K562 (cell line): ENCODE results near the gene CTSW. TPM values are rescaled to one million over a fixed set of nuclear protein-coding genes. Genes with fewer than 3 reads are reported as not detected.
A peak's percentile ranks its signal among the peaks of the same experiment; 100 is the strongest.

Source experiments
- C11orf30 ChIP-seq: fragments of 450-650 bp; IDR thresholded peaks from 2 replicates; pipeline ENCODE4 v1.6.1; 2016; ENCODE audit warnings: low read depth, mild to moderate bottlenecking
- ETV1 ChIP-seq: fragments of 450-650 bp; conservative IDR thresholded peaks from 2 replicates; pipeline ENCODE4 v1.6.1; 2016; ENCODE audit warnings: missing genetic modification characterization, control low read depth, low read depth, missing compliant biosample characterization
- FOXK1 ChIP-seq: sonication (generic); formaldehyde crosslinking; IDR thresholded peaks from 2 replicates; pipeline ENCODE4 v1.8.0; 2022; ENCODE audit warnings: missing genetic modification reagents, mild to moderate bottlenecking, borderline replicate concordance
- FOXP1 ChIP-seq: sonication (generic); formaldehyde crosslinking; IDR thresholded peaks from 2 replicates; pipeline ENCODE4 v1.8.0; 2022; ENCODE audit warnings: mild to moderate bottlenecking, missing genetic modification reagents
- HINFP ChIP-seq: fragments of 450-650 bp; conservative IDR thresholded peaks from 2 replicates; pipeline ENCODE4 v1.6.1; 2016; ENCODE audit warnings: missing genetic modification characterization, low read depth, mild to moderate bottlenecking, control low read depth, missing compliant biosample characterization
- HMGXB4 ChIP-seq: sonication (generic); formaldehyde crosslinking; IDR thresholded peaks from 2 replicates; pipeline ENCODE4 v1.8.1; 2023; ENCODE audit warnings: mild to moderate bottlenecking, missing genetic modification reagents
- IFI16 ChIP-seq: fragments of 250-450 bp; sonication (Bioruptor Pico); IDR thresholded peaks from 2 replicates; pipeline ENCODE4 v2.1.2; 2022; ENCODE audit warnings: mild to moderate bottlenecking, inconsistent platforms
- MXD1 ChIP-seq: fragments of 250-450 bp; sonication (Bioruptor Pico); IDR thresholded peaks from 2 replicates; pipeline ENCODE4 v1.8.0; 2021; ENCODE audit warnings: borderline replicate concordance, mild to moderate bottlenecking, moderate library complexity; ENCODE audit not compliant: poor library complexity, severe bottlenecking
- SPI1 ChIP-seq: IDR thresholded peaks from 2 replicates; pipeline ENCODE4 v1.6.1; 2011; ENCODE audit warnings: low read depth, low read length, control low read depth, borderline replicate concordance
- ZBTB40 ChIP-seq, 2 experiments: fragments of 450-650 bp in 1 of 2; sonication (generic) in 1 of 2; formaldehyde crosslinking in 1 of 2; IDR thresholded peaks; 2 replicates each; pipeline versions ENCODE4 v1.7.1 to v1.9.0; 2016 to 2022; ENCODE audit warnings: inconsistent platforms in 1 of 2, mild to moderate bottlenecking in 1 of 2, missing genetic modification reagents in 1 of 2
- ZEB2 ChIP-seq: fragments of 450-650 bp; IDR thresholded peaks from 2 replicates; pipeline ENCODE4 v1.6.1; 2016
- ZNF436 ChIP-seq: fragments of 250-450, 450-650 bp; sonication (Bioruptor Pico); formaldehyde crosslinking; IDR thresholded peaks from 2 replicates; pipeline ENCODE4 v1.7.0; 2020; ENCODE audit warnings: mild to moderate bottlenecking
- ZNF699 ChIP-seq: fragments of 250-450 bp; sonication (Bioruptor Pico); IDR thresholded peaks from 2 replicates; pipeline ENCODE4 v1.8.0; 2021; ENCODE audit warnings: mild to moderate bottlenecking, moderate library complexity; ENCODE audit not compliant: insufficient replicate concordance
- polyA plus RNA-seq, 8 experiments: library from polyadenylated mRNA; depleted of rRNA in 4 of 8; stranded (reverse) in 5 of 8; unstranded in 3 of 8; fragments of >200 nt; fragmentation: Nextera tagmentation in 2 of 8; fragmentation: Illumina TruSeq in 1 of 8; extraction: Ambion mirVana in 2 of 8; extraction: Trizol in 1 of 8; gene quantifications; 2 replicates each; pipeline versions ENCODE4 v1.2.1 to v1.2.3, GENCODE V29; 2011 to 2014; ENCODE audit warnings: inconsistent platforms in 1 of 8, missing spikeins in 1 of 8
- total RNA-seq, 7 experiments: library from RNA; depleted of rRNA in 6 of 7; stranded (reverse); fragments of >200 nt in 6 of 7; fragmentation: Illumina TruSeq in 2 of 7; extraction: Trizol in 2 of 7; gene quantifications; 2 replicates each; pipeline versions ENCODE4 v1.2.1 to v1.2.3, GENCODE V29; 2011 to 2021; ENCODE audit warnings: low replicate concordance in 1 of 7

The CTSW gene
- total and polyA plus RNA-seq, 9 of the 15 experiments (the other 6 are each of a cell fraction or from before 2014, with no cell fraction given) = 0.04 TPM; not detected in 8

- TF ChIP-seq ZBTB40 (IDR thresholded peaks at IDR 0.05) = peak; percentile 83
- TF ChIP-seq ZBTB40 (CRISPR knock-in tag; IDR thresholded peaks at IDR 0.05) = no peak
- TF ChIP-seq ZEB2 = no peak
- peak; percentile 93 for TF ChIP-seq ETV1 (tag)
- peak; percentile 79; the same call in 1 of the 2 replicates for TF ChIP-seq FOXK1 (CRISPR knock-in tag)
- TF ChIP-seq HMGXB4 (CRISPR knock-in tag) = peak; percentile 4
- no peak for TF ChIP-seq ZNF436
- TF ChIP-seq ZNF699 (CRISPR knock-in tag) = no peak
- peak; percentile 41 for TF ChIP-seq MXD1
- no peak for TF ChIP-seq IFI16 (CRISPR knock-in tag)
- no peak for TF ChIP-seq HINFP (tag)
- peak; percentile 50; the same call in 1 of the 2 replicates for TF ChIP-seq C11orf30
- peak; percentile 95 for TF ChIP-seq SPI1
- TF ChIP-seq FOXP1 (CRISPR knock-in tag) = peak; percentile 38; the same call in 1 of the 2 replicates
These were observed 22.7 kb upstream of the CTSW start (continued) for GRCh38 chr11:65856689-65857499.
